GM18907 (cell line): ENCODE measurements around the gene ZNF618.

Experiments used
- ATAC-seq: cut with Tn5 transposase; IDR thresholded peaks from one replicate; pipeline ENCODE4 v1.9.1; 2021; ENCODE audit warnings: mild to moderate bottlenecking, moderate library complexity; ENCODE audit not compliant: unreplicated experiment

ZNF618 gene

DNA sequence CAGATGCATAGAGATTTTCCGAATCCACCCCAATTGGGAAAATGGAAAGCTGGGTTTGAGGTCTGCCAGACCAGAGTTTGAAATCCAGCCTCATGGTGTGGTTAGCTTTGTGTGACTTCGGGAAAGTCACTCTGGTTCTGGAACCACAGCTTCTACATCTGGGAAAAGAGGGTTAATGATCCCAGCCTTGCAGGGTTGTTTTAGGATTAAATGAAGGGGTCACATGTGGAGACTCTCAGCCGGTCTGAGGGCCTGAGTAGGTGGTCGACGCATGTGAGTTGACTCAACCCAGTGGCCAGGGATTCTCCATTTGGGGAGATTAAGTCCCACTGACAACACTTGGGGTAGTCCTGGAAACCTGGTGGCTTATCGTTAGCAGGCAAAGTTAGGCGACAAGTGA is 6.1 kb downstream of the ZNF618 start:
- no peak for ATAC-seq

- ATAC-seq = no peak
Observed at GRCh38 chr9:113882636-113883164, 6.6 kb downstream of the ZNF618 start.

DNA sequence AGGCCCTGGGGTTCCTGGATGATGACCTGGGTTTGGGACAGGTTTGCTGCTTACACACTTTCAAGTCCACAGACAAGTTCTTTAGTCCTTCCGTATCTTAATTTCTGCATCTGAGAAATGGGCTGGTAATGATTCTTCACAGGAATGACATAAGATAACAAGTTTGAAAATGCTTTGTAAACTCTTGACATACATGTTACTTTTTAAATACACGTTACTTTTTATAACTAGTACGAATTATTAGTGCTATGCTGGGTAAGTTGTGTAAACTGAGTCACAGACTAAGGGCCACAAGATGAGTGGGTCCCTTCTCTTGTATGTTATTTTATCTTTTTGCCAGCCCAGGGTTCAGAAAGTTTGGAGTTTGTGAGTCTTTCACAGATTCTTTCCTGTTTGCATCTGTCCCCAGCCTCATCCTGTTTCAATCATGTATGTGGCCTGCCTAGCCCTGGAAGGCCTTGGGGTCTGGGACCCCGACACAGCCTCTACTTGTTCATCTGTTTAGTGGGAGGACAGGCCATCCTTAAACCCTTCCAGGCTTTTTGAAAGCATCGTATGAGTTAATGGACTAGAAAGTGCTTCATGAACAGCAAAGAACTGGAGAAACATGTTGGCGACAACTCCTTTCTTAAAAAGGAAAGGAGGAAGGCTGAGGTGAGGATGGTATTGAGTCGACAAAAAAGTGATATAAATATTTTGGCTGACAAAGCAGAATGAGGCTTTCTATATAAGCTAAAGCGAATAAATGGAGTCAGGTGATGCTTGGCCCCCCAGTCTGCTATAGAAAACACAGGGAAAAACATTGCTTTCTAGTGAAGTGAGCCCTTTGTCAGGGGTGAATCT is 9.3 kb downstream of the ZNF618 start:
- ATAC-seq = no peak

- ATAC-seq = no peak
Observed at GRCh38 chr9:113886026-113886369, 9.9 kb downstream of the ZNF618 start.

- no peak for ATAC-seq
Observed at GRCh38 chr9:113886466-113886865, 10.4 kb downstream of the ZNF618 start.

- no peak for ATAC-seq
Observed at GRCh38 chr9:113886933-113887332, 10.8 kb downstream of the ZNF618 start.

DNA sequence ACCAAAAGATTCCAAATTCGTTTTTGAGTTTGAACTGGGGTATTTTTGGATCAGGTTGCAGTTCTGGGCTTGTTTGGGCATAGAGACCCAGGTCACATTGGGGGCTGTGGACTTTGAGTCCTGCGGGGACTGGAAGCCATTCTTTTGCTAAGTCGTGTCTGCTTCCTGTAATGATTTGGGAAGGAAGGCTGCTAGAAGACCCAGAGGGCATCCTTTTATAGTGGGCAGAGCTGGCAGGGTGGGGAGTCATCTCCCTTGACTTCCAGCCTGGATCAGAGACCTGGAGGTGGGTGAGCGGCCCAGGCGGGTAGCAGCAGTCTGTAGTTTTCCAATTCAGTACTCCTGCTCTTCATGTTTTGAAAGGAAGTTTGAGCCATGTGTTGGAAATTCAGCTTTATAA is 11.3 kb downstream of the ZNF618 start:
- ATAC-seq = no peak

DNA sequence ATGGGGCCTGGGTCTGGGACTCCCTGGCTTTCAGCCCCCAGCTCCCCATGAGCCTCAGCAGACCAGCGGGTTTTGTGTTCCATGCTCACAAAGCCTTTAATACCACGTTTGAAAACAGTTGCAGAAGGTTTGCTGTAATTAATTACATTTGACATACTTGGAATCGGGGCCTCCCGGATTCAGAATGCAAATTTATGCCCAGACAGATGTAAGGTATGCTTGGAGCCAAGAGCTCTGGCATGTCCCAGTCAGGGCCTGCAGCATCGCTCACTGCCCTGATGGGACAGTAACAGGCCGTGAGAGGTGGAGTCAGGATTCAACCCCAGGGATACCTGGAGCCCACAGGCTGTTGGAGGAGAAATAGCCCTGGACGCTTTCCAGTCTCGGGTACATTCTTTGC is 12.2 kb downstream of the ZNF618 start:
- ATAC-seq = no peak

DNA sequence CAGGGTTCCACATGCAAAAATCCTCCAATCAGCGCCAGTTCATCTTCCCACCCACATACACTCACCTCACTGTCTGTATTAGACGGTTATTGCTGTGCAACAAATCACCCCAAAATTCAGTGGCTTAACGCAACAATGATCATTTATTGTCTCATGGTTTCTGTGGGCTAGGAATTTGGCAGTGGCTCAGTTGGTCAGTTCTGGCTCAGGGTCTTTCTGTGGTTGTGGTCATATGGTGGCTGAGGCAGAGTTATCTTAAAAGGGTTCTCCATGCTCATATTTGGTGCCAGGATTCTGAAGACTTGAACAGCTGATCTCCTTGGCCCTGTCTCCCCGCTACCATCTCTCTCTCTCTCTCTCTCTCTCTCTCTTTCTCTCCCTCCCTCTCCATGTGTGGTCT is 12.9 kb downstream of the ZNF618 start:
- ATAC-seq = no peak

DNA sequence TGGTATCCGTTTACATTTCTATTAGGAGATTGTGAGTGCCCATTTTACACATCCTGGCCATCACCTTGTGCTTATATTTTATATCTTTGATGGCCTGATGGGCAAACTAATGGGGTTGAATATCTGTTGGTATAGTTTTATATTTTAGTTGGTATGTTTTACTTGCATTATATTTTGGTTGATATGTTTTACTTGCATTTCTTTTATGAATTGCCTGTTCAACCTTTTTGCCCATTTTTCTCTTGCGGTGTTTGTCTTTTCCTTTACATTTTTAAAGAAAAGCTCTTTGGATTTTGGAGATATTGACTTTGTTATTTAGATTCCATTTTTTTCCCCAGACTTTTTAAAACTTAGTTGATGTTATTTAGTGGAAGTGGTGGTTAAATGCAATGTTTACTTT is 14.6 kb downstream of the ZNF618 start:
- no peak for ATAC-seq

- no peak for ATAC-seq
Observed at GRCh38 chr9:113892861-113893491, 16.9 kb downstream of the ZNF618 start.

DNA sequence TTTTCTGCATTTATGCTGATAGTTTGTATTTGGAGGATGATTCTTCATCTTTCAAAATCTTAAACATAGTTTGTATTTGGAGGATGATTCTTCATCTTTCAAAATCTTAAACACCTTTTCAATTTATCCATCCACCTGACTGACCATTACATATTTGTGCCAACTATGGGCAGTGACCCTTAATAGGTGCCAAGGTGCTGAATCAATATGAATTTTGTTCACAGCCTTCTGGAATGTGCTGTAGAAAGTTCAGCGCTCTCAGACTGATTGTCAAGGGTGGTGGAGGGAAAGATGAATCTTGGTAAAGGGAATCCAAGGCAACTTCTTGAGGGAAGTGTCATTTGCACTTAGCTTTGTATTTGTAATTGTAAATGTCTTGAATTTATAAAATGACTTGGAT is 18.1 kb downstream of the ZNF618 start:
- no peak for ATAC-seq

GRCh38 chr9:113895526-113895925 is 19.4 kb downstream of the ZNF618 start:
- no peak for ATAC-seq

- no peak for ATAC-seq
Observed at GRCh38 chr9:113896713-113897112, 20.6 kb downstream of the ZNF618 start.

DNA sequence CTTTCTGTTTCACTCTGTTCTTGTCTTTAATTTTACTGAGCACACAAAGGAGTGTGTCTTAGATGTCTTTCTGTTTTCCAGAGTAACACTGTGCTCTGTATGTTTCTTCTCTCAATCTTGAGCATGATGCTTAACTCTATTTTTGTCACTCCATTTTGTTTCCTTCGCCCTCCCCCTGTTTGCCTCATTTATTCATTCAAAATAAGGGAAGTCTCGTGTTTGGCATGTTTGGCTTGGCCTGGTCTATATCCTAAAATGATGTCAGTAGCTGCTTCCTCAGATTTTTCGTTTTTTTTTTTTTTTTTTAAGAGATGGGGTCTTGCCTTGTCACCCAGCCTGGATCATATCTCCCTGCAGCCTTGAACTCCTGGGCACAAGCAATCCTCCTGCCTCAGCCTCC is 22.0 kb downstream of the ZNF618 start:
- ATAC-seq = no peak

DNA sequence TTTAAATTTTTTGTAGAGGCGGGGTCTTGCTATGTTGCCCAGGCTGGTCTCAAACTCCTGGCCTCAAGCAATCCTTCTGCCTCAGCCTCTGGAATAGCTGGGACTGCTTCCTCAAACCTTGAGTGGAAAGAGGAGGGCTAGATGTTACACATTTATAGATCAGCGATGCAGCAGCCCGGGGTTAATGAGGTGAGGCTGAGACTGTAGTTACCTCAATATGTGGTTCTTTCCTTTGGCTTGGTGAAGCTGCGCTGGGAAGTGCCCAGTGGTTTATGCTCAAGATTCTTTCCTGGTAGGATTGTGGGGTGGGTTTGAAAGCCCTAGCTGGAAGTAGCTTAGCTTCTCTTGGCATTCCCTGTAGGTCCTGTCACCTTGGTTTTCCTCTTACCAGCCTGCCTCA is 22.5 kb downstream of the ZNF618 start:
- ATAC-seq = no peak

DNA sequence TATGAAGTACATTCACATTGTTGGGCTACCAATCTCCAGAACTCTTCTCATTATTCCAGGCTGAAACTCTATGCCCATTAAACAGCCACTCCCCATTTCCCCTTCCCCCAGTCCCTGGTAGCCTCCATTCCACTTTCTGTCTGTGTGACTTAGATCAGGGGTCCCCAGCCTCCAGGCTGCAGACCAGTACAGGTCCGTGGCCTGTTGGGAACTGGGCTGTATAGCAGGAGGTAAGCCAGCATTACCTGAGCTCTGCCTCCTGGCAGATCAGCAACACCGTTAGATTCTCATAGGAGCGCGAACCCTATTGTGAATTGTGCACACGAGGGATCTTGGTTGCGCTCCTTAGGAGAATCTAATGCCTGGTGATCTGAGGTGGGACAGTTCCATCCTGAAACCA is 23.1 kb downstream of the ZNF618 start:
- ATAC-seq = no peak

DNA sequence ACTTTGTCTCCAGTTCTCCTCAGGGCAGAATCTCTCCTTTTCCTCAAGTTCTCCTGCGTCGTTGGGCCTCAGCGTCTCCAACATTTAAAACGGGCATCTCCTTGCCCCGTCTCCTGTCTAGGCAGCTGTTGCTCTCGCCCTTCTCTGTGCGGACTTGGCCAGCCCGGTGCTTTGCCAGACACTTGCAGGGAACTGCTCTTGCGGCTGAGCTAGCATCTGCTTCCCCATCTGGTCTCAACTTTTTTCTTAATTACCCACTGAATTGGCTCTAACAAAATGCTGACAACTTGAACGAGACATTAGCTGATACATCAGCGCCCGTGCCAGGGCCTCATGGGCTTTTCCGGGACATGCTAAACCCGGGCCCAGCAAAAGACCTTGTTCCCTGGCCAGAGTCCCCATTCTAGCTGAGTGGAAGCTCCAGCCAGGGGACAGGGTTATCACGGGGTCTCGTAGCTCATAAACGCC is 25.1 kb downstream of the ZNF618 start:
- ATAC-seq = no peak

GRCh38 chr9:113903514-113904077 is 27.5 kb downstream of the ZNF618 start:
- ATAC-seq = no peak

- ATAC-seq = no peak
Observed at GRCh38 chr9:113906411-113907110, 30.5 kb downstream of the ZNF618 start.

DNA sequence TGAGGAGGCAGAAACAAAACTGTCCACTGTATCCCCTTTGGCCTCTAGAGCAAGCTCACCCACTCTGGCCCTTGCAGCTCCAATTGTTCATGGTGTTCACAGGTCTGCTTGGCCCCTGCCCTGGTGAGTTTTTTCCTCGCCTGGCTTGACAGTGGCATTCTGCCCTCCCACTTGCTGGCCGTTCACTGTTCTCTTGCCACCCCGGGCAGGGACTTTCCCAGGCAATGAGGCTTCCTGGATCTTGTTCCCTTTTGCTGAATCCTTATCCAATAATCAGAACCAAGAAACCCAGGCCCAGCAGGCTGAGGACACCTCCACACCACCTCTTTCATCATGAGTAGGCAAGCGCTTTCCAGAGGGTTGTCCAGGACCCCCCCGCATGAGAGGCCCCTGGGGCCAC is 31.2 kb downstream of the ZNF618 start:
- no peak for ATAC-seq
